Karpas-422 (cell line): Measurements from ENCODE around the gene OTOA. TPM values are rescaled to one million over a fixed set of nuclear protein-coding genes. Genes with fewer than 3 reads are reported as not detected.
"Not testable (repeated sequence)": the region's sequence is repeated elsewhere in the genome, so short reads cannot be mapped to it uniquely, and the experiment has no call there.

Experiments
- DNase-seq: peaks from one replicate; pipeline ENCODE4 v3.0.0-alpha.2; 2015
- H2AFZ ChIP-seq: fragments of 200-600 bp; sonication (generic); 2 replicates; pipeline ENCODE4 v1.6.1; 2014; ENCODE audit warnings: antibody characterized with exemption, low read length, mixed read lengths
- H3K27ac ChIP-seq: fragments of 200-600 bp; sonication (generic); 2 replicates; pipeline ENCODE4 v1.5.1; 2014; ENCODE audit warnings: mild to moderate bottlenecking, low read length, moderate library complexity
- H3K27me3 ChIP-seq: fragments of 200-600 bp; sonication (generic); 2 replicates; pipeline ENCODE4 v1.6.1; 2014; ENCODE audit warnings: low read length, mixed read lengths
- H3K36me3 ChIP-seq: fragments of 200-600 bp; sonication (generic); 2 replicates; pipeline ENCODE4 v1.6.1; 2014; ENCODE audit warnings: low read length, mixed read lengths; ENCODE audit not compliant: insufficient read depth
- H3K4me1 ChIP-seq: fragments of 200-600 bp; sonication (generic); 2 replicates; pipeline ENCODE4 v1.6.1; 2014; ENCODE audit warnings: mild to moderate bottlenecking, low read length, mixed read lengths
- H3K4me2 ChIP-seq: fragments of 200-600 bp; sonication (generic); 2 replicates; pipeline ENCODE4 v1.6.1; 2014; ENCODE audit warnings: low read length, low read depth, mild to moderate bottlenecking; ENCODE audit not compliant: poor library complexity, severe bottlenecking
- H3K4me3 ChIP-seq: fragments of 200-600 bp; sonication (generic); 2 replicates; pipeline ENCODE4 v1.5.1; 2014; ENCODE audit warnings: mild to moderate bottlenecking, antibody characterized with exemption, low read length, mixed read lengths
- H3K79me2 ChIP-seq: fragments of 200-600 bp; sonication (generic); 2 replicates; pipeline ENCODE4 v1.6.1; 2014; ENCODE audit warnings: mild to moderate bottlenecking, low read length, mixed read lengths
- H3K9ac ChIP-seq: fragments of 200-600 bp; sonication (generic); 2 replicates; pipeline ENCODE4 v1.6.0; 2014; ENCODE audit warnings: low read length
- H3K9me2 ChIP-seq: fragments of 200-600 bp; sonication (generic), shearing (Covaris generic); replicated peaks from 2 replicates; pipeline ENCODE4 v1.6.0; 2014; ENCODE audit warnings: mild to moderate bottlenecking, low read length, moderate library complexity; ENCODE audit not compliant: insufficient read depth
- H3K9me3 ChIP-seq: fragments of 300-700, 200-600 bp; sonication (generic); 2 replicates; pipeline ENCODE4 v1.6.1; 2014; ENCODE audit warnings: low read length, mixed read lengths
- H4K20me1 ChIP-seq: fragments of 200-600 bp; sonication (generic); 2 replicates; pipeline ENCODE4 v1.6.1; 2014; ENCODE audit warnings: mild to moderate bottlenecking, antibody characterized with exemption, low read length, low read depth; ENCODE audit not compliant: insufficient read depth
- total RNA-seq: library from RNA; depleted of rRNA; stranded (reverse); fragments of >200 nt; shearing (Covaris generic); gene quantifications from 2 replicates; pipeline ENCODE4 v1.2.3, GENCODE V29; 2014; ENCODE audit warnings: low replicate concordance

The OTOA gene
- total RNA-seq, 1 experiment from 2014 or later, result not detected

GRCh38 chr16:21626659-21627277, 37.0 kb upstream of the OTOA start:
- H4K20me1 ChIP-seq, result no peaks in the 10 kb centered on the region
- no peak overlapping the region for H3K4me2 ChIP-seq
- no peak for DNase-seq
- no peaks in the 10 kb centered on the region for H3K9me2 ChIP-seq
- H3K9me3 ChIP-seq, result peaks cover 5% of the 10 kb centered on the region; the same call in 1 of the 2 replicates
- no peak overlapping the region for H3K4me3 ChIP-seq
- H2AFZ ChIP-seq, result no peak overlapping the region
- H3K27ac ChIP-seq, result no peak overlapping the region
- peaks cover 8% of the 10 kb centered on the region for H3K4me1 ChIP-seq
- no peak overlapping the region for H3K9ac ChIP-seq
- peaks cover 30% of the 10 kb centered on the region for H3K36me3 ChIP-seq
- no peaks in the 10 kb centered on the region for H3K27me3 ChIP-seq
- H3K79me2 ChIP-seq, result peaks cover 30% of the 10 kb centered on the region

GRCh38 chr16:21628121-21628726, 35.5 kb upstream of the OTOA start:
- H3K79me2 ChIP-seq, result peaks cover 22% of the 10 kb centered on the region
- DNase-seq, result no peak
- no peak overlapping the region for H2AFZ ChIP-seq
- peaks cover 30% of the 10 kb centered on the region for H3K36me3 ChIP-seq
- H3K9me2 ChIP-seq, result no peaks in the 10 kb centered on the region
- peaks cover 8% of the 10 kb centered on the region for H3K4me1 ChIP-seq
- H4K20me1 ChIP-seq, result no peaks in the 10 kb centered on the region
- no peaks in the 10 kb centered on the region for H3K27me3 ChIP-seq
- H3K27ac ChIP-seq, result no peak overlapping the region
- no peak overlapping the region for H3K4me3 ChIP-seq
- H3K9ac ChIP-seq, result no peak overlapping the region
- no peak overlapping the region for H3K4me2 ChIP-seq
- peaks cover 5% of the 10 kb centered on the region; the same call in 1 of the 2 replicates for H3K9me3 ChIP-seq

- Histone ChIP-seq H3K79me2 (peaks cover 18% of the 10 kb centered on the region), H3K4me1 (peaks cover 8% of the 10 kb centered on the region)
Observed at GRCh38 chr16:21628772-21629171, 35.0 kb upstream of the OTOA start.

GRCh38 chr16:21629616-21630539, 33.9 kb upstream of the OTOA start:
- not testable (repeated sequence) for H3K4me1 ChIP-seq, H3K9ac ChIP-seq, H2AFZ ChIP-seq, H3K9me3 ChIP-seq, H3K4me3 ChIP-seq, H4K20me1 ChIP-seq, H3K4me2 ChIP-seq, H3K27me3 ChIP-seq, H3K27ac ChIP-seq, DNase-seq, H3K9me2 ChIP-seq
- H3K36me3 ChIP-seq, result peaks cover 28% of the 10 kb centered on the region
- peaks cover 11% of the 10 kb centered on the region for H3K79me2 ChIP-seq

More at GRCh38 chr16:21628772-21629171, 35.0 kb upstream of the OTOA start:
- H2AFZ ChIP-seq, result no peak overlapping the region
- H3K9ac ChIP-seq, result no peak overlapping the region
- peaks cover 30% of the 10 kb centered on the region for H3K36me3 ChIP-seq
- no peaks in the 10 kb centered on the region for H3K9me2 ChIP-seq
- H3K4me3 ChIP-seq, result no peak overlapping the region
- no peak overlapping the region for H3K4me2 ChIP-seq
- no peaks in the 10 kb centered on the region for H4K20me1 ChIP-seq
- H3K27ac ChIP-seq, result no peak overlapping the region
- H3K27me3 ChIP-seq, result no peaks in the 10 kb centered on the region
- H3K9me3 ChIP-seq, result peaks cover 5% of the 10 kb centered on the region; the same call in 1 of the 2 replicates
- DNase-seq, result no peak

GRCh38 chr16:21630866-21631265, 32.9 kb upstream of the OTOA start:
- H3K9me3 ChIP-seq, H4K20me1 ChIP-seq, H3K9ac ChIP-seq, H3K27me3 ChIP-seq, H3K4me3 ChIP-seq, H3K27ac ChIP-seq, H3K4me2 ChIP-seq, H3K4me1 ChIP-seq, H3K9me2 ChIP-seq, H2AFZ ChIP-seq, DNase-seq: not testable (repeated sequence)
- Histone ChIP-seq H3K36me3 (peaks cover 21% of the 10 kb centered on the region), H3K79me2 (peaks cover 10% of the 10 kb centered on the region)

GRCh38 chr16:21631376-21631775, 32.4 kb upstream of the OTOA start:
- not testable (repeated sequence) for H3K4me1 ChIP-seq, H3K4me3 ChIP-seq

GRCh38 chr16:21631951-21632575, 31.7 kb upstream of the OTOA start:
- H2AFZ ChIP-seq, H3K9me2 ChIP-seq, H3K4me1 ChIP-seq, H3K9me3 ChIP-seq, H4K20me1 ChIP-seq, DNase-seq, H3K9ac ChIP-seq, H3K27me3 ChIP-seq, H3K4me2 ChIP-seq, H3K27ac ChIP-seq, H3K4me3 ChIP-seq, H3K79me2 ChIP-seq: not testable (repeated sequence)
- peaks cover 16% of the 10 kb centered on the region for H3K36me3 ChIP-seq

More at GRCh38 chr16:21631376-21631775, 32.4 kb upstream of the OTOA start:
- H3K9me2 ChIP-seq, H3K27me3 ChIP-seq, H3K27ac ChIP-seq, H4K20me1 ChIP-seq, DNase-seq, H3K9me3 ChIP-seq, H2AFZ ChIP-seq, H3K4me2 ChIP-seq, H3K9ac ChIP-seq: not testable (repeated sequence)
- H3K36me3 ChIP-seq, result peaks cover 21% of the 10 kb centered on the region
- peaks cover 10% of the 10 kb centered on the region for H3K79me2 ChIP-seq

- Histone ChIP-seq H3K36me3 (peaks cover 2% of the 10 kb centered on the region), H3K9me3 (peaks cover 3% of the 10 kb centered on the region; the same call in 1 of the 2 replicates), H3K9ac (no peak overlapping the region), H3K4me2 (no peak overlapping the region), H3K27me3 (no peaks in the 10 kb centered on the region), H2AFZ (no peak overlapping the region), H3K27ac (no peak overlapping the region), H3K4me3 (no peak overlapping the region), H4K20me1 (no peaks in the 10 kb centered on the region), H3K4me1 (no peaks in the 10 kb centered on the region), H3K79me2 (peaks cover under 1% of the 10 kb centered on the region; the same call in 1 of the 2 replicates), H3K9me2 (no peaks in the 10 kb centered on the region)
- DNase-seq, result no peak
Observed at GRCh38 chr16:21634216-21634615, 29.6 kb upstream of the OTOA start.
